Ascending aorta (tissue), 2 donors: ENCODE results near the gene MCC. TPM values are rescaled to one million over a fixed set of nuclear protein-coding genes. Genes with fewer than 3 reads are reported as not detected.

Experiments
- DNase-seq, 2 donors: peaks; one replicate each; pipeline ENCODE4 v3.0.0-alpha.2; 2019; ENCODE audit warnings: low spot score in 2 of 2
- H3K27ac ChIP-seq, 2 donors: fragments of 200-600 bp; sonication (generic); one replicate each; pipeline ENCODE4 v1.5.1; 2016 to 2017; ENCODE audit warnings: mild to moderate bottlenecking in 1 of 2
- H3K27me3 ChIP-seq: fragments of 200-600 bp; sonication (generic); one replicate; pipeline ENCODE4 v1.5.1; 2017
- H3K36me3 ChIP-seq, 2 donors: fragments of 200-600 bp; sonication (generic); one replicate each; pipeline ENCODE4 v1.5.1; 2016
- H3K4me1 ChIP-seq, 2 donors: fragments of 200-600 bp; sonication (generic); one replicate each; pipeline ENCODE4 v1.5.1; 2016 to 2017; ENCODE audit warnings: mild to moderate bottlenecking in 1 of 2
- H3K4me3 ChIP-seq, 2 donors: fragments of 200-600 bp; sonication (generic); one replicate each; pipeline ENCODE4 v1.5.1; 2016 to 2017; ENCODE audit warnings: mild to moderate bottlenecking in 1 of 2
- H3K9me3 ChIP-seq, 2 donors: fragments of 200-600 bp; sonication (generic); one replicate each; pipeline ENCODE4 v1.5.1; 2016
- intact Hi-C: fragments of 100-400 bp; cut with DNase I; formaldehyde crosslinking; loops from one replicate; pipeline ENCODE4 v1.15.1; 2023
- total RNA-seq: library from RNA; depleted of rRNA; stranded (reverse); fragments of >200 nt; gene quantifications from one replicate; pipeline ENCODE4 v1.1.0, GENCODE V29; 2016
- TF ChIP-seq, protein P1 (sequence below), 3 experiments: fragments of 200-600 bp in 2 of 3; fragments of 450-650 bp in 1 of 3; sonication (generic) in 2 of 3; IDR thresholded peaks; one replicate each; pipeline ENCODE4 v1.5.1; 2016 to 2019; ENCODE audit warnings: antibody characterized with exemption in 3 of 3, mild to moderate bottlenecking in 1 of 3, moderate library complexity in 1 of 3

The MCC gene
- total RNA-seq, 1 donor from 2014 or later: 67.9 TPM

DNA sequence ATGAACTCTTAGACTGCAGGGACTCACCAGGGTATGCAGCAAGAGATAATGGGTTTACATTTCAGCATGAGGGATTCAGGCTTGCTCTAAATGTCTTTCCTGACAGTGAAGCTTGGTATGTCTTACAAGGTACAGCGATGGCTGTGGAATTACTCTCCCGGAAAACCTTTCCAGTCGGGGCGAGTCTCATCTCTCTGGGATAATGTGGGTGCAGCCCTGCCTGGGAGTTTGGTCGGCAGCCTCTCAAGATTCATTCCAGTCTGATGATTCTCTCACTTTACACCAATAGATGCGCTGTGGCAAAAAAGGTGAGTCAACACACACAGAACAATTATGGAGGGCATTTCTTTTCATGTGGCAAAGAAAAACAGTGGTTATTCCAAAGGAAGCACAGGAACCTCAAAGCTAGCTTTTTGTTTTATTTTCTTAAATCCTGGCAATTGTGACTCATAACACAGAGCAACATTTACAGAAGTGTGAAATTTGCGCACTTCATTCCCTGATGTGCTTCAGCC, 321.3 kb downstream of the MCC start:
- H3K4me3 ChIP-seq: no peak overlapping the region
- H3K4me1 ChIP-seq: peaks cover 0 to 3% of the 10 kb centered on the region in 2 donors
- no peaks in the 10 kb centered on the region for H3K36me3 ChIP-seq
- no peak overlapping the region for H3K27ac ChIP-seq
- H3K27me3 ChIP-seq: no peaks in the 10 kb centered on the region
- intact Hi-C loops: no loop called here
- TF ChIP-seq, protein P1, sequence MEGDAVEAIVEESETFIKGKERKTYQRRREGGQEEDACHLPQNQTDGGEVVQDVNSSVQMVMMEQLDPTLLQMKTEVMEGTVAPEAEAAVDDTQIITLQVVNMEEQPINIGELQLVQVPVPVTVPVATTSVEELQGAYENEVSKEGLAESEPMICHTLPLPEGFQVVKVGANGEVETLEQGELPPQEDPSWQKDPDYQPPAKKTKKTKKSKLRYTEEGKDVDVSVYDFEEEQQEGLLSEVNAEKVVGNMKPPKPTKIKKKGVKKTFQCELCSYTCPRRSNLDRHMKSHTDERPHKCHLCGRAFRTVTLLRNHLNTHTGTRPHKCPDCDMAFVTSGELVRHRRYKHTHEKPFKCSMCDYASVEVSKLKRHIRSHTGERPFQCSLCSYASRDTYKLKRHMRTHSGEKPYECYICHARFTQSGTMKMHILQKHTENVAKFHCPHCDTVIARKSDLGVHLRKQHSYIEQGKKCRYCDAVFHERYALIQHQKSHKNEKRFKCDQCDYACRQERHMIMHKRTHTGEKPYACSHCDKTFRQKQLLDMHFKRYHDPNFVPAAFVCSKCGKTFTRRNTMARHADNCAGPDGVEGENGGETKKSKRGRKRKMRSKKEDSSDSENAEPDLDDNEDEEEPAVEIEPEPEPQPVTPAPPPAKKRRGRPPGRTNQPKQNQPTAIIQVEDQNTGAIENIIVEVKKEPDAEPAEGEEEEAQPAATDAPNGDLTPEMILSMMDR (IDR thresholded peaks at IDR 0.05): no peak
- no peaks in the 10 kb centered on the region for H3K9me3 ChIP-seq
- DNase-seq: no peak

- Histone ChIP-seq H3K9me3 (no peaks in the 10 kb centered on the region), H3K27me3 (no peaks in the 10 kb centered on the region), H3K4me3 (no peak overlapping the region), H3K36me3 (no peaks in the 10 kb centered on the region), H3K4me1 (peaks cover 0 to 3% of the 10 kb centered on the region in 2 donors), H3K27ac (no peak overlapping the region)
- no peak for DNase-seq
- TF ChIP-seq, protein P1 (IDR thresholded peaks at IDR 0.05): no peak
- intact Hi-C loops: no loop called here
Measured at GRCh38 chr5:113166261-113166660, 322.0 kb downstream of the MCC start.

- intact Hi-C loops: no loop called here
- no peaks in the 10 kb centered on the region for H3K36me3 ChIP-seq
- H3K4me3 ChIP-seq: no peak overlapping the region
Measured at GRCh38 chr5:113164021-113164420, 324.2 kb downstream of the MCC start.

GRCh38 chr5:113163328-113163727, 324.9 kb downstream of the MCC start:
- no peak overlapping the region for H3K27ac ChIP-seq
- TF ChIP-seq, protein P1 (IDR thresholded peaks at IDR 0.05): no peak

More at GRCh38 chr5:113164021-113164420, 324.2 kb downstream of the MCC start:
- Histone ChIP-seq H3K9me3 (no peaks in the 10 kb centered on the region), H3K4me1 (no peaks in the 10 kb centered on the region), H3K27ac (no peak overlapping the region), H3K27me3 (no peaks in the 10 kb centered on the region)
- DNase-seq: no peak
- TF ChIP-seq, protein P1 (IDR thresholded peaks at IDR 0.05): no peak

GRCh38 chr5:113162770-113163169, 325.5 kb downstream of the MCC start:
- no peaks in the 10 kb centered on the region for H3K9me3 ChIP-seq
- H3K4me1 ChIP-seq: no peaks in the 10 kb centered on the region
- H3K27ac ChIP-seq: no peak overlapping the region
- H3K4me3 ChIP-seq: no peak overlapping the region
- DNase-seq: no peak
- intact Hi-C loops: no loop called here
- H3K36me3 ChIP-seq: no peaks in the 10 kb centered on the region
- H3K27me3 ChIP-seq: no peaks in the 10 kb centered on the region
- TF ChIP-seq, protein P1 (IDR thresholded peaks at IDR 0.05): no peak

More at GRCh38 chr5:113163328-113163727, 324.9 kb downstream of the MCC start:
- H3K27me3 ChIP-seq: no peaks in the 10 kb centered on the region
- intact Hi-C loops: no loop called here
- H3K4me1 ChIP-seq: no peaks in the 10 kb centered on the region
- H3K4me3 ChIP-seq: no peak overlapping the region
- no peaks in the 10 kb centered on the region for H3K36me3 ChIP-seq
- H3K9me3 ChIP-seq: no peaks in the 10 kb centered on the region
- DNase-seq: no peak

DNA sequence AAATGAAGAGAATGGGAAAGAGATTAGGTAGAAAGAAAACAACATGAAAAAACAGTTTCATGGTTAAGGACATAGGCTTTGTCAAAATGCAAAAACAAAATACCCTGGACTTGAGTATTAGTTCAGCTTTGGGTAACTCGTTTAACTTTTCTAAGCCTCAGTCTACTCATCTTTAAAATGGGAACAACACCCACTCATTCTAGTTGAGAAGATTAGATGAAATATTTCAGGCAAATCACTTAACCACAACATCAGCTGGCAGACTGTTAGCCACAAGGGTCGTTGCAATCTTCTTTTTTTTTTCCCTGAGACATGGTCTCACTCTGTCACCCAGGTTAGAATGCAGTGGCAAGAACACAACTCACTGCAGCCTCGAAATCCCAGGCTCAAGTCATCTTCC, 326.0 kb downstream of the MCC start:
- intact Hi-C loops: no loop called here
- H3K9me3 ChIP-seq: no peaks in the 10 kb centered on the region
- TF ChIP-seq, protein P1 (IDR thresholded peaks at IDR 0.05): no peak
- no peak for DNase-seq
- H3K36me3 ChIP-seq: no peaks in the 10 kb centered on the region
- H3K4me1 ChIP-seq: no peaks in the 10 kb centered on the region
- H3K27ac ChIP-seq: no peak overlapping the region
- no peaks in the 10 kb centered on the region for H3K27me3 ChIP-seq
- no peak overlapping the region for H3K4me3 ChIP-seq
